Nephron progenitor cell (in vitro differentiated cells): ENCODE measurements around the gene CFAP300.

Source experiments
- DNase-seq: peaks from one replicate; pipeline ENCODE4 v3.0.0; 2021
- H3K27ac Mint-ChIP-seq: 2 replicates; pipeline ENCODE4 v1.8.0; 2021; ENCODE audit warnings: mild to moderate bottlenecking, moderate library complexity, mixed read lengths
- H3K27me3 Mint-ChIP-seq: 2 replicates; pipeline ENCODE4 v1.8.0; 2021; ENCODE audit warnings: mild to moderate bottlenecking, low read depth, mixed read lengths; ENCODE audit not compliant: poor library complexity
- H3K36me3 Mint-ChIP-seq: 2 replicates; pipeline ENCODE4 v1.8.0; 2021; ENCODE audit warnings: low read depth, mixed read lengths
- H3K4me1 Mint-ChIP-seq: 2 replicates; pipeline ENCODE4 v1.8.0; 2021; ENCODE audit warnings: mixed read lengths
- H3K4me3 Mint-ChIP-seq: 2 replicates; pipeline ENCODE4 v1.8.0; 2021; ENCODE audit warnings: mild to moderate bottlenecking, moderate library complexity, mixed read lengths
- H3K9me3 Mint-ChIP-seq: 2 replicates; pipeline ENCODE4 v1.8.0; 2021; ENCODE audit warnings: mild to moderate bottlenecking, moderate library complexity, mixed read lengths
- CTCF ChIP-seq: fragments of 200-600 bp; sonication (generic); IDR thresholded peaks from 2 replicates; pipeline ENCODE4 v1.5.0; 2021; ENCODE audit warnings: antibody characterized with exemption

The CFAP300 gene

GRCh38 chr11:102026217-102026616, 21.0 kb upstream of the CFAP300 start:
- H3K36me3 Mint-ChIP-seq, result no peaks in the 10 kb centered on the region
- no peak overlapping the region for H3K27ac Mint-ChIP-seq
- DNase-seq, result no peak
- H3K27me3 Mint-ChIP-seq, result peaks cover 3% of the 10 kb centered on the region
- H3K9me3 Mint-ChIP-seq, result no peaks in the 10 kb centered on the region
- TF ChIP-seq CTCF, result no peak
- no peak overlapping the region for H3K4me3 Mint-ChIP-seq
- H3K4me1 Mint-ChIP-seq, result peaks cover 18% of the 10 kb centered on the region

DNA sequence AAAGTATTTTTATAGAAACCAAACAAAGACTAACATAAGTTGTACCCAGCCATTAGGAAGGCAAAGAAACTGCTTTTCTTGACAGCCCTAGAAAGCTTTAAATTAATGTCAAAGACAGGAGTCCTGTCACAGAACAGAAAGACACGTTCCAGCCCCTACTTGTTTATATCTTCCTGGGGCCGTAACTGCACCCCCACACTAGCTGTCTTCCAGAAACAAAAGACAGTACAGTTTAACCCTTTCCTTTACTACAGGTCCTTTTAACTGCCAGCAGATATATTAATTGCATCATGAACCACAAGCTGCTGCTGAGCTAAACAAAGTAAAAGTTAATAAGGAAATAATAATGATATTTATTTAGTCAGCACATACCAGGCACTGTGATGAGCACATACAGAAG, 20.3 kb upstream of the CFAP300 start:
- peaks cover 18% of the 10 kb centered on the region for H3K4me1 Mint-ChIP-seq
- H3K36me3 Mint-ChIP-seq, result no peaks in the 10 kb centered on the region
- no peaks in the 10 kb centered on the region for H3K9me3 Mint-ChIP-seq
- peaks cover 3% of the 10 kb centered on the region for H3K27me3 Mint-ChIP-seq
- no peak overlapping the region for H3K4me3 Mint-ChIP-seq
- TF ChIP-seq CTCF, result no peak
- no peak for DNase-seq
- H3K27ac Mint-ChIP-seq, result no peak overlapping the region

- no peak overlapping the region for H3K27ac Mint-ChIP-seq
- H3K9me3 Mint-ChIP-seq, result peaks cover 32% of the 10 kb centered on the region
- H3K4me1 Mint-ChIP-seq, result no peaks in the 10 kb centered on the region
Measured at GRCh38 chr11:102036757-102037156, 10.5 kb upstream of the CFAP300 start.

GRCh38 chr11:102046841-102047240, 396 bp upstream of the CFAP300 start:
- peaks cover 22% of the 10 kb centered on the region for H3K4me1 Mint-ChIP-seq
- H3K9me3 Mint-ChIP-seq, result peaks cover 4% of the 10 kb centered on the region
- no peak for TF ChIP-seq CTCF
- no peak overlapping the region for H3K27ac Mint-ChIP-seq
- DNase-seq, result no peak
- H3K36me3 Mint-ChIP-seq, result no peaks in the 10 kb centered on the region
- no peaks in the 10 kb centered on the region for H3K27me3 Mint-ChIP-seq
- H3K4me3 Mint-ChIP-seq, result peak overlapping the region; percentile 83

More at GRCh38 chr11:102036757-102037156, 10.5 kb upstream of the CFAP300 start:
- Mint-ChIP-seq H3K27me3 (no peaks in the 10 kb centered on the region), H3K36me3 (peaks cover 9% of the 10 kb centered on the region), H3K4me3 (no peak overlapping the region)
- no peak for TF ChIP-seq CTCF
- DNase-seq, result no peak

DNA sequence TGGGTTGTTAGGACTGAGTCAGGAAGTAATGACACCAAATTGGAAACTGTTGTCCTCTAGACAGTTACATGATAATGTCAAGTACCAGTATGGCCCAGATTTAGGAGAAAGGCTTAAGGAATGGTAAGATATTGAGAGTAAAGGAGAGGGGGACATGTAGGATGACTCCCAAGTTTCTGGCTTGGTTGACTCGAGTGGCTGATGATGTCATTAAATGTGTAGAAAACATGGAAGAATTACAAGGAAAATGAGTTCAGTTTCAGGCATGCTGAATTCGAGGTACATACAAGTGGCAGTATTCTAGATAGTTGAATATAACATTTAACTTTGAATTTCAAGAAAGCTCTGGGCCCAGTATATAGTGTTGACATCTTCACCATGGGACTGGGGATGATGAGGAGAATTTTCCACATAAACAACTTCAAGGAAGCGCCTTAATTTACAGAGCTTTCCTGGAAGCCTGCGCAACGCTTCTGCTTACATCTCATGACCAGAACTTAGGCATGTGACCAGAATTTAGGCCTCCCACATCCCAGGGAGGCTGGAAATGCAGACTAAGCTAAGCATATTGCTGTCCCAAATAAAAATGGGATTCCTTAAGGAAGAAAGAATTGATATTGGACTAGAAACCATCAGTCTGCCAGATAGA, 3.8 kb downstream of the CFAP300 start:
- TF ChIP-seq CTCF, result no peak
- Mint-ChIP-seq H3K4me1 (peaks cover 22% of the 10 kb centered on the region), H3K27me3 (no peaks in the 10 kb centered on the region), H3K36me3 (no peaks in the 10 kb centered on the region), H3K9me3 (peaks cover 4% of the 10 kb centered on the region), H3K27ac (no peak overlapping the region), H3K4me3 (no peak overlapping the region)
- no peak for DNase-seq

DNA sequence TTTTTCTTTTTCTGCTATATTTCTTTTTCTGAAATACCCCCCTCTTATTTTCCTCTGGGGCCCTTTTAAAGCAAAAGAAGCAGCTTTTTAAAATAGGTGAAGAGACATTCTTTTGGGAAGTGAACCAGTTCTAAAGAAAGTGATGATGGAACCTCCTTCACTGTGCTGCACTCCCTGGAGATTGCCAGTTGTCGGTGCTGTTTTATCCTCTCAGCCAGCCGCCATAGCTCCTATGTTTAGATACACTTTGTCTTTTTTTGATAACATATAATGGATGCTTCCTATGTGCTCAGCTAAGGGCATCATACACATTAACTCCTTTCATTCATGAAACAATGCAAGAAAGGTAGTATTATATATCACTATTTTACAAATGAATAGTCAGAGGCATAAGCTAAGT, 14.0 kb downstream of the CFAP300 start:
- Mint-ChIP-seq H3K27me3 (peaks cover 3% of the 10 kb centered on the region), H3K9me3 (no peaks in the 10 kb centered on the region), H3K4me3 (no peak overlapping the region), H3K27ac (no peak overlapping the region), H3K36me3 (peaks cover 19% of the 10 kb centered on the region), H3K4me1 (no peaks in the 10 kb centered on the region)
- TF ChIP-seq CTCF, result peak; percentile 13
- DNase-seq, result no peak
